HG02973 (cell line): ENCODE measurements around the gene ITGAD.

ENCODE experiments used
- ATAC-seq: cut with Tn5 transposase; IDR thresholded peaks from one replicate; pipeline ENCODE4 v1.9.1; 2021; ENCODE audit warnings: moderate library complexity; ENCODE audit not compliant: unreplicated experiment

ITGAD gene

GRCh38 chr16:31364421-31364820 lies 28.7 kb upstream of the ITGAD start:
- no peak for ATAC-seq

GRCh38 chr16:31365131-31365865 lies 27.8 kb upstream of the ITGAD start:
- peak; percentile 70 for ATAC-seq

GRCh38 chr16:31367853-31368252 lies 25.3 kb upstream of the ITGAD start:
- ATAC-seq: no peak

- no peak for ATAC-seq
These were observed 22.1 kb upstream of the ITGAD start for GRCh38 chr16:31371008-31371407.

- ATAC-seq: no peak
These were observed 21.3 kb upstream of the ITGAD start for GRCh38 chr16:31371619-31372484.

GRCh38 chr16:31373235-31373634 lies 19.9 kb upstream of the ITGAD start:
- no peak for ATAC-seq

GRCh38 chr16:31375231-31375630 lies 17.9 kb upstream of the ITGAD start:
- ATAC-seq: no peak

GRCh38 chr16:31376705-31377104 lies 16.4 kb upstream of the ITGAD start:
- ATAC-seq: no peak

- ATAC-seq: no peak
These were observed 15.8 kb upstream of the ITGAD start for GRCh38 chr16:31377210-31377903.

- no peak for ATAC-seq
These were observed 12.9 kb upstream of the ITGAD start for GRCh38 chr16:31380201-31380600.

GRCh38 chr16:31382485-31383161 lies 10.5 kb upstream of the ITGAD start:
- peak; percentile 50 for ATAC-seq

- no peak for ATAC-seq
These were observed 7.5 kb upstream of the ITGAD start for GRCh38 chr16:31385680-31386079.

GRCh38 chr16:31386157-31386984 lies 6.8 kb upstream of the ITGAD start:
- ATAC-seq: peak; percentile 62

- ATAC-seq: no peak
These were observed 4.6 kb upstream of the ITGAD start for GRCh38 chr16:31388535-31388934.

- ATAC-seq: no peak
These were observed 2.6 kb upstream of the ITGAD start for GRCh38 chr16:31390504-31391041.

GRCh38 chr16:31395647-31396046 lies 2.5 kb downstream of the ITGAD start:
- no peak for ATAC-seq

- ATAC-seq: no peak
These were observed 4.0 kb downstream of the ITGAD start for GRCh38 chr16:31397096-31397660.

- no peak for ATAC-seq
These were observed 4.6 kb downstream of the ITGAD start for GRCh38 chr16:31397701-31398100.

GRCh38 chr16:31400191-31400590 lies 7.1 kb downstream of the ITGAD start:
- ATAC-seq: no peak

- ATAC-seq: no peak
These were observed 8.3 kb downstream of the ITGAD start for GRCh38 chr16:31401436-31401835.
